Measurements from ENCODE around the gene QRICH1.

QRICH1 gene

GRCh38 chr3:49053543-49053942 is 40.3 kb downstream of the QRICH1 start:
- no peaks in the 10 kb centered on the region for H3K27me3 ChIP-seq (ENCODE audit: control insufficient read depth in 2 of 2, insufficient read depth in 2 of 2, low read length in 2 of 2)
- no peak overlapping the region for H3K9ac ChIP-seq (ENCODE audit: low read depth in 1 of 2, low read length in 2 of 2)
- H3K36me3 ChIP-seq (ENCODE audit: control insufficient read depth in 2 of 2, insufficient read depth in 2 of 2, low read length in 2 of 2): peaks cover 31 to 44% of the 10 kb centered on the region in 2 donors
- no peaks in the 10 kb centered on the region for H3K9me3 ChIP-seq (ENCODE audit: control insufficient read depth in 2 of 2, low read length in 2 of 2)
- H3K27ac ChIP-seq (ENCODE audit: low read depth in 2 of 2, low read length in 2 of 2): no peak overlapping the region
- no peak overlapping the region for H3K4me3 ChIP-seq (ENCODE audit: low read length in 2 of 2)
- no peaks in the 10 kb centered on the region for H3K4me1 ChIP-seq (ENCODE audit: control insufficient read depth in 2 of 2, insufficient read depth in 2 of 2, low read length in 2 of 2)

GRCh38 chr3:49035281-49035680 is 58.6 kb downstream of the QRICH1 start:
- H3K36me3 ChIP-seq (ENCODE audit: control insufficient read depth in 2 of 2, insufficient read depth in 2 of 2, low read length in 2 of 2): peaks cover 36 to 50% of the 10 kb centered on the region in 2 donors

DNA sequence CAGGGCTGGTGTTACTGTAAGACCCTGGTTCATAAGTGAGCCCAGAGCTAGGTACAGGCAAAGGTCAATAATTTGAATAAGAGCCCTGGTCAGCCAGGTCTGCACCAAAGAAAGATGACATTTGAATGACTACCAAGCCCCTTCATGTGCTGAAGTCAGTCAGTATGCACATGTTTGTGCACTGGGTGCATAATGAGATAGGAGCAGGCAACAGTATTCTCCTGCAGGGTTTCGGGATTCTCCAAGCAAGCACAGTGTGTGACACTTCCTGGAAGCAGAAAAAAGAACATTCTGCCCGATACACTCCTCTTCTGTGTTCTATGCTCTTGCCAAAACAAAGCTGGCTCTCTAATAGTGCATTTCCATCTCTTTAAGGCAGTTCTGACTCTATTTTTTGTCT is 59.2 kb downstream of the QRICH1 start:
- H3K27me3 ChIP-seq (ENCODE audit: control insufficient read depth in 2 of 2, insufficient read depth in 2 of 2, low read length in 2 of 2): no peaks in the 10 kb centered on the region
- no peak overlapping the region for H3K27ac ChIP-seq (ENCODE audit: low read depth in 2 of 2, low read length in 2 of 2)
- H3K4me3 ChIP-seq (ENCODE audit: low read length in 2 of 2): no peak overlapping the region
- no peak overlapping the region for H3K9ac ChIP-seq (ENCODE audit: low read depth in 1 of 2, low read length in 2 of 2)
- H3K36me3 ChIP-seq (ENCODE audit: control insufficient read depth in 2 of 2, insufficient read depth in 2 of 2, low read length in 2 of 2): peaks cover 34 to 52% of the 10 kb centered on the region in 2 donors
- H3K9me3 ChIP-seq (ENCODE audit: control insufficient read depth in 2 of 2, low read length in 2 of 2): no peaks in the 10 kb centered on the region
- peaks cover 0 to 1% of the 10 kb centered on the region in 2 donors for H3K4me1 ChIP-seq (ENCODE audit: control insufficient read depth in 2 of 2, insufficient read depth in 2 of 2, low read length in 2 of 2)

More at GRCh38 chr3:49035281-49035680, 58.6 kb downstream of the QRICH1 start:
- Histone ChIP-seq H3K9me3 (ENCODE audit: control insufficient read depth in 2 of 2, low read length in 2 of 2) (no peaks in the 10 kb centered on the region), H3K27me3 (ENCODE audit: control insufficient read depth in 2 of 2, insufficient read depth in 2 of 2, low read length in 2 of 2) (no peaks in the 10 kb centered on the region), H3K4me1 (ENCODE audit: control insufficient read depth in 2 of 2, insufficient read depth in 2 of 2, low read length in 2 of 2) (no peaks in the 10 kb centered on the region), H3K4me3 (ENCODE audit: low read length in 2 of 2) (no peak overlapping the region), H3K27ac (ENCODE audit: low read depth in 2 of 2, low read length in 2 of 2) (no peak overlapping the region), H3K9ac (ENCODE audit: low read depth in 1 of 2, low read length in 2 of 2) (no peak overlapping the region)

GRCh38 chr3:49032646-49033304 is 61.1 kb downstream of the QRICH1 start:
- no peaks in the 10 kb centered on the region for H3K27me3 ChIP-seq (ENCODE audit: control insufficient read depth in 2 of 2, insufficient read depth in 2 of 2, low read length in 2 of 2)
- no peak overlapping the region for H3K27ac ChIP-seq (ENCODE audit: low read depth in 2 of 2, low read length in 2 of 2)
- H3K9ac ChIP-seq (ENCODE audit: low read depth in 1 of 2, low read length in 2 of 2): no peak overlapping the region
- no peak overlapping the region for H3K4me3 ChIP-seq (ENCODE audit: low read length in 2 of 2)
- peaks cover 34 to 52% of the 10 kb centered on the region in 2 donors for H3K36me3 ChIP-seq (ENCODE audit: control insufficient read depth in 2 of 2, insufficient read depth in 2 of 2, low read length in 2 of 2)
- H3K4me1 ChIP-seq (ENCODE audit: control insufficient read depth in 2 of 2, insufficient read depth in 2 of 2, low read length in 2 of 2): peaks cover 11 to 16% of the 10 kb centered on the region in 2 donors
- H3K9me3 ChIP-seq (ENCODE audit: control insufficient read depth in 2 of 2, low read length in 2 of 2): no peaks in the 10 kb centered on the region

DNA sequence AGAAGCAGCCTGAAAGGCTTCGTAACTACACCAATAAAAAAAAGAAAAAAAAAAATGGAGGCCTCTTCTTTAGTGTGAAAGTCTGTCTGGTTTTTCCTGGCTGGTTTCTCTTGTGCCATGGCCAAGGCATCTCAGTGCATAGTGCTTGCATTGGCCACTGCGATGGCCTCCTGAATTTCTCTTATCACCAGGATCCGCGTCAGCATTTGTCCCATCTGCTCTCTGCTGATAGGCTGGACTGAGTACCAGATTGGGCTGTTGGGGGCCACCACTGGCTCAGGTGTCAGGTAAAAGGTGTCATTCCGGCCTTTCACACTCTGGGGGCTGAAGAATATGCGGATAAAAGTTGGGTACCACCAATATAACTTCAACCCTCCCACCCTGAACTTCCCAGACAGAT is 63.5 kb downstream of the QRICH1 start:
- Histone ChIP-seq H3K4me3 (ENCODE audit: low read length in 2 of 2) (no peak overlapping the region), H3K9me3 (ENCODE audit: control insufficient read depth in 2 of 2, low read length in 2 of 2) (no peaks in the 10 kb centered on the region), H3K36me3 (ENCODE audit: control insufficient read depth in 2 of 2, insufficient read depth in 2 of 2, low read length in 2 of 2) (peaks cover 43 to 68% of the 10 kb centered on the region in 2 donors), H3K27me3 (ENCODE audit: control insufficient read depth in 2 of 2, insufficient read depth in 2 of 2, low read length in 2 of 2) (no peaks in the 10 kb centered on the region), H3K9ac (ENCODE audit: low read depth in 1 of 2, low read length in 2 of 2) (no peak overlapping the region), H3K4me1 (ENCODE audit: control insufficient read depth in 2 of 2, insufficient read depth in 2 of 2, low read length in 2 of 2) (peaks cover 11 to 19% of the 10 kb centered on the region in 2 donors), H3K27ac (ENCODE audit: low read depth in 2 of 2, low read length in 2 of 2) (no peak overlapping the region)

DNA sequence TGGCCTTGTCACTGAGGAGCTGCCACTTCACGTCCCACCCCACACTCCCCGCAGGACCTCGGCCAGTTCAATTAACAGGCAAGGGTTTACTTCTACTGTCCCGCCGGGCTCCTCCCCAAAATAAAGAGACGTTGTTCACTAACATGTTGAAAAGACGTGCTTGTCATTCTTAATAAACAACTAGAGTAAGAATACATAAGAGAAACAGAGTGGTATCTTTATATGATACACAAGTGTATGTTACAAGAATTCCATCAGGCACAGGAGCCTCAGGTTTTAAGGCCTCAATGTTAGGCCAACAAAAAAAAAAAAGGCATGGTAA is 64.3 kb downstream of the QRICH1 start:
- Histone ChIP-seq H3K4me3 (ENCODE audit: low read length in 2 of 2) (peak overlapping the region in 1 of 2 donors; percentile 79), H3K27ac (ENCODE audit: low read depth in 2 of 2, low read length in 2 of 2) (peak overlapping the region; percentile 67 to 91), H3K36me3 (ENCODE audit: control insufficient read depth in 2 of 2, insufficient read depth in 2 of 2, low read length in 2 of 2) (peaks cover 49 to 71% of the 10 kb centered on the region in 2 donors), H3K9me3 (ENCODE audit: control insufficient read depth in 2 of 2, low read length in 2 of 2) (no peaks in the 10 kb centered on the region), H3K9ac (ENCODE audit: low read depth in 1 of 2, low read length in 2 of 2) (peak overlapping the region; percentile 72 to 87), H3K27me3 (ENCODE audit: control insufficient read depth in 2 of 2, insufficient read depth in 2 of 2, low read length in 2 of 2) (no peaks in the 10 kb centered on the region), H3K4me1 (ENCODE audit: control insufficient read depth in 2 of 2, insufficient read depth in 2 of 2, low read length in 2 of 2) (peaks cover 11 to 19% of the 10 kb centered on the region in 2 donors)

- Histone ChIP-seq H3K36me3 (ENCODE audit: control insufficient read depth in 2 of 2, insufficient read depth in 2 of 2, low read length in 2 of 2) (peaks cover 54 to 72% of the 10 kb centered on the region in 2 donors), H3K4me1 (ENCODE audit: control insufficient read depth in 2 of 2, insufficient read depth in 2 of 2, low read length in 2 of 2) (peaks cover 11 to 19% of the 10 kb centered on the region in 2 donors)
Observed at GRCh38 chr3:49028673-49029562, 65.0 kb downstream of the QRICH1 start, which contains the start of gene IMPDH2. TSS of gene IMPDH2 (minus strand) at chr3:49029398. CDS start at chr3:49029350, 48 bp downstream.

DNA sequence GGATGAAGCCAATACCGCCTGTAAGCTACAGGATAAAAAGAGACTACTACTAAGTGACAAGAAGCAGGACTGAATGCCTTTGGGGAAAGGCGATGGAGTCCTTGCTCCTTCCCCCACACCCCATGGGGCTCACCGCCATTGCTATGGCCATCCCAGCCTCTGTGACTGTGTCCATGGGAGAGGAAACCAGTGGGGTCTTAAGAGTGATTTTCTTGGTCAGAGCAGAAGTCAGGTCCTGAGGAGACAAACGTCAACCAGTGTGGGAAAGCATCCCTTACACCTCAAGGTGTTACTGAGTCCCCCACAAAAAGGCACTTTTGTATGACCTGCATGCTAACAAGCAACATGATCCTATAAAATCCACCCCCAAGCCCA is 65.6 kb downstream of the QRICH1 start:
- Histone ChIP-seq H3K4me1 (ENCODE audit: control insufficient read depth in 2 of 2, insufficient read depth in 2 of 2, low read length in 2 of 2) (peaks cover 11 to 20% of the 10 kb centered on the region in 2 donors), H3K9me3 (ENCODE audit: control insufficient read depth in 2 of 2, low read length in 2 of 2) (no peaks in the 10 kb centered on the region), H3K4me3 (ENCODE audit: low read length in 2 of 2) (peak overlapping the region; percentile 62 to 79), H3K36me3 (ENCODE audit: control insufficient read depth in 2 of 2, insufficient read depth in 2 of 2, low read length in 2 of 2) (peaks cover 54 to 71% of the 10 kb centered on the region in 2 donors), H3K9ac (ENCODE audit: low read depth in 1 of 2, low read length in 2 of 2) (peak overlapping the region; percentile 87 to 93), H3K27me3 (ENCODE audit: control insufficient read depth in 2 of 2, insufficient read depth in 2 of 2, low read length in 2 of 2) (no peaks in the 10 kb centered on the region), H3K27ac (ENCODE audit: low read depth in 2 of 2, low read length in 2 of 2) (peak overlapping the region in 1 of 2 donors; percentile 91)

More at GRCh38 chr3:49028673-49029562, 65.0 kb downstream of the QRICH1 start, which contains the start of gene IMPDH2:
- Histone ChIP-seq H3K27ac (ENCODE audit: low read depth in 2 of 2, low read length in 2 of 2) (peak within 1 kb of the TSS; percentile 67 to 91), H3K9ac (ENCODE audit: low read depth in 1 of 2, low read length in 2 of 2) (peak within 1 kb of the TSS; percentile 87 to 93), H3K27me3 (ENCODE audit: control insufficient read depth in 2 of 2, insufficient read depth in 2 of 2, low read length in 2 of 2) (no peaks in the 10 kb centered on the region), H3K4me3 (ENCODE audit: low read length in 2 of 2) (peak within 1 kb of the TSS; percentile 62 to 79), H3K9me3 (ENCODE audit: control insufficient read depth in 2 of 2, low read length in 2 of 2) (no peaks in the 10 kb centered on the region)

DNA sequence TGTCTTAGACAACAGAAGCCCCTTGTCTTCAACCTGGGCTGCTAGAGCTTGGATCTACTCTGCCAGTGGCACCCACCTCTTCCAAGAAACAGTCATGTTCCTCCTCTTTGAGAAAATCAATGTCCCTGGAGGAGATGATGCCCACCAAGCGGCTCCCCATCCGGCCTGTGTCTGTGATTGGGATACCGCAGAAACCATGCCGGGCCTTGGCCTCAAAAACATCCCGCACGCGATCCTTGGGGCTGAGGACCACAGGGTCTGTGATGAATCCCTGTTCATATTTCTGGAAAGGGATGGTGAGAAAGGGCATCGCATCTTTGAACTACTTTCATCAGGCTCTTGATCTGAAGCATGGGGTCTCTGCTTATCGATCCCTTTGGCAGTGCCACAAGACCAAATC is 66.2 kb downstream of the QRICH1 start:
- peaks cover 48 to 68% of the 10 kb centered on the region in 2 donors for H3K36me3 ChIP-seq (ENCODE audit: control insufficient read depth in 2 of 2, insufficient read depth in 2 of 2, low read length in 2 of 2)
- H3K9ac ChIP-seq (ENCODE audit: low read depth in 1 of 2, low read length in 2 of 2): no peak overlapping the region
- peaks cover 17 to 27% of the 10 kb centered on the region in 2 donors for H3K4me1 ChIP-seq (ENCODE audit: control insufficient read depth in 2 of 2, insufficient read depth in 2 of 2, low read length in 2 of 2)
- H3K9me3 ChIP-seq (ENCODE audit: control insufficient read depth in 2 of 2, low read length in 2 of 2): no peaks in the 10 kb centered on the region
- H3K4me3 ChIP-seq (ENCODE audit: low read length in 2 of 2): no peak overlapping the region
- no peak overlapping the region for H3K27ac ChIP-seq (ENCODE audit: low read depth in 2 of 2, low read length in 2 of 2)
- no peaks in the 10 kb centered on the region for H3K27me3 ChIP-seq (ENCODE audit: control insufficient read depth in 2 of 2, insufficient read depth in 2 of 2, low read length in 2 of 2)

DNA sequence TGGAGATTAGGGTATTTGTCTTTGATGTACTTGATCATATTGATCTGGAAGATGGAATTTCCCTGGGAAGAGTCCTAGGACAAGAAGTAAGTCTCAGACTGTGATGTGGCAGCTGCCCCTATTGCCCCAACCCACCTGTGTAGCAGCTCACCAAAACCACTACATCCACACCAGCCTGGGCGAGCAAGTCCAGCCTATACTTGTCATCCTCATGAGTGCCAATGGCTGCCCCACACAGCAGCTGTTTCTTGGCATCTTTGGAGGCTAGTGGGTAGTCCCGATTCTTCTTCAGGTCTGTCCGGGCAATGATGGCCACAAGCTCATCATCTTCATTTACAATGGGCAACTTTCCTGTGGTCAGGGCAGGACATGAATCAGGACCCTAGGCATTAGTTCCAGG is 67.3 kb downstream of the QRICH1 start:
- peaks cover 19 to 28% of the 10 kb centered on the region in 2 donors for H3K4me1 ChIP-seq (ENCODE audit: control insufficient read depth in 2 of 2, insufficient read depth in 2 of 2, low read length in 2 of 2)
- H3K9ac ChIP-seq (ENCODE audit: low read depth in 1 of 2, low read length in 2 of 2): no peak overlapping the region
- no peaks in the 10 kb centered on the region for H3K9me3 ChIP-seq (ENCODE audit: control insufficient read depth in 2 of 2, low read length in 2 of 2)
- no peak overlapping the region for H3K27ac ChIP-seq (ENCODE audit: low read depth in 2 of 2, low read length in 2 of 2)
- peaks cover 37 to 57% of the 10 kb centered on the region in 2 donors for H3K36me3 ChIP-seq (ENCODE audit: control insufficient read depth in 2 of 2, insufficient read depth in 2 of 2, low read length in 2 of 2)
- H3K4me3 ChIP-seq (ENCODE audit: low read length in 2 of 2): no peak overlapping the region
- H3K27me3 ChIP-seq (ENCODE audit: control insufficient read depth in 2 of 2, insufficient read depth in 2 of 2, low read length in 2 of 2): no peaks in the 10 kb centered on the region
